Measurements from ENCODE around the gene CHAMP1. TPM values are rescaled to one million over a fixed set of nuclear protein-coding genes. Genes with fewer than 3 reads are reported as not detected.
"Not testable (repeated sequence)": the region's sequence is repeated elsewhere in the genome, so short reads cannot be mapped to it uniquely, and the experiment has no call there.

Gene CHAMP1
- total RNA-seq, 4 donors from 2014 or later = 15.6 to 32.1 (median 18.0) TPM

GRCh38 chr13:114330086-114330485 lies 15.8 kb downstream of the CHAMP1 start:
- TF ChIP-seq POLR2A (IDR thresholded peaks at IDR 0.05) (no peak), CTCF (IDR thresholded peaks at IDR 0.05) (no peak)

DNA sequence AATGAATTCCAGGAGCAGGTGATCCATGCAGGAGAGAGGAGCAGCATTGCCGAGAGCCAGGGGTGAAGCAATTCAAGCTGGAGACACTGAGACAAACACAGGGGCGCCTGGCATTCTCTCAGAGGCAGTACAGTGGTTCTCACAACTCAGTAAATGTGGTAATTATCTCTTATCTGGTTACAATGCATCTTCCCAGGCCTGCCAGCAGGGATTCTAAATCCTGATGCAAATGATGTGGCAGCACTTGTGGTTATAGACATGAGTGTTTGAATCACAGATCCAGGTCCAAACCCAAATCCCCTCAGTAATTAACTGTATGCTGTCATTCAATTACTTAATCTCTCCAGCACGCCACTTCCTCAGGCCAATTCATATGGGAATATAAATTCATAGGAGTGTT lies 19.6 kb downstream of the CHAMP1 start:
- DNase-seq; H3K9me3 ChIP-seq; H3K27me3 ChIP-seq; H3K4me1 ChIP-seq; H3K4me3 ChIP-seq (replicated peaks in 1 of 3); H3K27ac ChIP-seq; intact Hi-C loops (cut with DNase I); H3K36me3 ChIP-seq: not testable (repeated sequence)
- WGBS, 2 donors = 74 to 75% methylated on average over 2 to 3 of the region's 3 CpGs

More at GRCh38 chr13:114330086-114330485, 15.8 kb downstream of the CHAMP1 start:
- Histone ChIP-seq H3K27ac (no peak overlapping the region), H3K4me3 (replicated peaks in 1 of 3) (no peak overlapping the region), H3K4me1 (no peaks in the 10 kb centered on the region), H3K27me3 (no peaks in the 10 kb centered on the region), H3K9me3 (no peaks in the 10 kb centered on the region), H3K36me3 (peaks cover 0 to 2% of the 10 kb centered on the region in 2 donors)
- intact Hi-C loops (cut with DNase I) = no loop called here
- WGBS, 2 donors = 88% methylated on average over 5 of the region's 5 CpGs
- DNase-seq = no peak

DNA sequence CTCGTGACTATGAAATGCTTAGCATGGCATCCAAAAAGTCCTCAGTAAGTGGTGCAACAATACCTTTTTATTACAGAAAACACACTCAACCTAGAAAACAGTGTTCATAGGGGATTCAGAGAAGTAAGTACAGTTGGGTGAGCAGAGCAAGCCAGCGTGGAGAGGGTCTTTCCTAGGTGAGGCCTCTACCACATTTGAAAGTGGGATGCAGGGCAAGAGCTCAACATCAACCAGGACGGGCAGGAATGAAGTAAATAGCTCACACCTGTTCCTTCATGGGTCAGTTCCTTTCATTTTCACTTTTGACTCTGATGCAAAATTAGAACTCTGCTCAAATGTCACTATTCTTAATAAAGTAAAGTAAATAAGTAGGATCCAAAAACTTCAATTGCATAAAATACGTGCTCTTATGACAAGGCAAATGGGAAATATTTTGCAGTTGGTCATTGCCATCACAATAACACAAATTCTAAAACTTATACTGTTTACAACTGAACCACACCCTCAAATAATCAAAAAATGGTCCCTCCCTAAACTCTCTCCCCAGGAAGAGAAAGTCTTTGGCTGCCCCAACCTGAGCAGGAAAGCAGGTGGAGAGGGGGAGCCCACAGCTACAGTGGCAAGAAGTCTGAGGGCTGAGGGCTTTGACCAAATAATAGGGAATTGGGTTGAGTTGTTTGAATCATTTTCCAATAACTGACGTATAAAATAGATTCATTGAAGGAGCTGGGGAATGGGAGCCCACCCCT lies 20.2 kb downstream of the CHAMP1 start:
- Histone ChIP-seq H3K4me3 (replicated peaks in 1 of 3) (no peak overlapping the region), H3K4me1 (no peaks in the 10 kb centered on the region), H3K27ac (no peak overlapping the region), H3K9me3 (no peaks in the 10 kb centered on the region), H3K27me3 (no peaks in the 10 kb centered on the region), H3K36me3 (no peaks in the 10 kb centered on the region)
- no peak for TF ChIP-seq CTCF (IDR thresholded peaks at IDR 0.05)
- TF ChIP-seq POLR2A (IDR thresholded peaks at IDR 0.05) = no peak
- DNase-seq = no peak
- 77% methylated on average over 5 of the region's 5 CpGs for WGBS, 2 donors
- intact Hi-C loops (cut with DNase I) = no loop called here

GRCh38 chr13:114336457-114336856 lies 22.2 kb downstream of the CHAMP1 start:
- intact Hi-C loops (cut with DNase I) = not testable (repeated sequence)
- 87 to 90% methylated on average over 1 of the region's 1 CpG for WGBS, 2 donors

DNA sequence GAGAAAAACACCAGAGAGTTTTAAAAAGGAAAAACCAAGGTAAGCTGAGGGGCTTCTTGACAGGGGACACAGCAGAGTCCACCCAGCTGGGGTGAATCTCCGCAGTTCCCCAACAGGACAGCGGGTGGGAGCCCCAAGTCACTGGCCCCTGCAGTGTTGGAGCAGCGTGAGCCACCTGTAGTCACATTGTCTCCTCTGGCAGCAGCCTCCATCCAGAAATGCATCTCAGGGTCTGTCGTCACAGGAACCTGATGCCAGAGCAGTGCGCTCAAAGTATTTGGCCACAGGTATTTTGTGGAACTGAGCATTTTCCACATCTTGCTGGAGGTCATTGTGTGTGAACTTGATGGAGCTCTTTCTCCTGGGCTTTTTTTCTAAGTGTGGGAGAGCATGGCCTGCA lies 24.7 kb downstream of the CHAMP1 start:
- Histone ChIP-seq H3K4me3 (replicated peaks in 1 of 3) (no peak overlapping the region), H3K4me1 (no peaks in the 10 kb centered on the region), H3K36me3 (no peaks in the 10 kb centered on the region), H3K9me3 (no peaks in the 10 kb centered on the region), H3K27me3 (no peaks in the 10 kb centered on the region), H3K27ac (no peak overlapping the region)
- no peak for TF ChIP-seq POLR2A (IDR thresholded peaks at IDR 0.05)
- intact Hi-C loops (cut with DNase I) = no loop called here
- WGBS, 2 donors = 92 to 95% methylated on average over 5 of the region's 5 CpGs
- no peak for DNase-seq

More at GRCh38 chr13:114336457-114336856, 22.2 kb downstream of the CHAMP1 start:
- not testable (repeated sequence) for H3K27ac ChIP-seq; H3K4me3 ChIP-seq (replicated peaks in 1 of 3); H3K36me3 ChIP-seq; H3K27me3 ChIP-seq; H3K9me3 ChIP-seq; DNase-seq; H3K4me1 ChIP-seq

DNA sequence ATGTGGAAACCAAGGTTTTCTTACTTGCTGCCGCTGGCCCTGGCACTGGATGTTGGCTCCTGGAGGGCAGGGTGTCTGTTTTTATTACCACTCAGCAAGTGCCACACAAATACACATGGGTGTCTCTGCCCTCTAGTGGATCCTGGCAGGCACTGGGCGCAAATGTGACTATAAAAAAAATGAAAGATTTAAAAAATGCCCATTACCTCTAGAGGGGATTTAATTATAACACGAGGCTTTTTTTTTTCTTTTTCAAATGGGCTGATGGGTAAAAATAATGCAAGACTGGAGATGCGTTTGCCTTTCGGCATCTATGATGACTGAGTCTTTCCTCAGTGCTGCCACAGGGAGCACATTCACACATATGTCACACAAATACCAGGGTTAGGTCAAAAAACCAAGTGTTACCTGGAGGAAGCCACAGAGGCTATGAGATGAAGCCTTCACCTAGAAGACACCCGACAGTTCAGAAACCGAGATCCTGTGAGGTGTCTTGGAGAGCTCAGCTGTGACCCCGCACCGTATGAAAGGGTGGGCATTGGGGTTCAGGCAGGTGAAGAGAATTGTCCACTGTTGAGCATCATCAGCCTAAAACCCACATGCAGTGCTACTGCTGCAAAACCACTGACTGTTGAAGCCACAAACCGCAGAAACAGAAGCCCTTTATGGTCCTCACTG lies 25.7 kb downstream of the CHAMP1 start:
- Histone ChIP-seq H3K27ac (no peak overlapping the region), H3K9me3 (no peaks in the 10 kb centered on the region), H3K4me1 (no peaks in the 10 kb centered on the region), H3K36me3 (no peaks in the 10 kb centered on the region), H3K4me3 (replicated peaks in 1 of 3) (no peak overlapping the region), H3K27me3 (no peaks in the 10 kb centered on the region)
- 53 to 57% methylated on average over 10 of the region's 10 CpGs for WGBS, 2 donors
- peak; percentile 62 to 69 for DNase-seq
- TF ChIP-seq POLR2A (IDR thresholded peaks at IDR 0.05) (no peak), CTCF (IDR thresholded peaks at IDR 0.05) (peak; percentile 30 to 80 (median 66))
- intact Hi-C loops (cut with DNase I) = no loop called here
